ENCODE measurements around the gene MANF. TPM values are rescaled to one million over a fixed set of nuclear protein-coding genes. Genes with fewer than 3 reads are reported as not detected.

The MANF gene
- total and polyA plus RNA-seq, 2 of the 13 experiments (the other 11 are each of a cell fraction or from before 2014, with no cell fraction given), result 55.4 to 269 TPM

DNA sequence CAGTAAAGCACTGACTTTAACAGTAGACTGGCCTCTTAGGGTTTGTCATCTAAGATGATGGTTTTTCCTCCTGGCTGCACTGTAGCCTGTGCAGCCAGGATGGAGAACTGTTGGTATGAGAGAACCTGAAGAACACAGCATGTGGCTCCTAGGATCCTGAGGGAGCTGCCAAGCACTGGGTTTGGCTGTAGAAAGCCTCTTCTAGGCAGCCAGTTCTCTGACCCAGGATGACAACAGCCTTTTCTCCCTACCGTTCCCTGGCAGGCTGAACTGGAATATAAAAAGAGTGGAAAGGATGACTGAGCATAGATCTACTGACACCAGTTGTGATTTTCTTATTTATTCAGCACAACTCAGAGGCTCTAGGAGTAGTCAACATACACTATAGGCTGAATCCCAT is 34.3 kb upstream of the MANF start (continued):
- TF ChIP-seq, protein P1, sequence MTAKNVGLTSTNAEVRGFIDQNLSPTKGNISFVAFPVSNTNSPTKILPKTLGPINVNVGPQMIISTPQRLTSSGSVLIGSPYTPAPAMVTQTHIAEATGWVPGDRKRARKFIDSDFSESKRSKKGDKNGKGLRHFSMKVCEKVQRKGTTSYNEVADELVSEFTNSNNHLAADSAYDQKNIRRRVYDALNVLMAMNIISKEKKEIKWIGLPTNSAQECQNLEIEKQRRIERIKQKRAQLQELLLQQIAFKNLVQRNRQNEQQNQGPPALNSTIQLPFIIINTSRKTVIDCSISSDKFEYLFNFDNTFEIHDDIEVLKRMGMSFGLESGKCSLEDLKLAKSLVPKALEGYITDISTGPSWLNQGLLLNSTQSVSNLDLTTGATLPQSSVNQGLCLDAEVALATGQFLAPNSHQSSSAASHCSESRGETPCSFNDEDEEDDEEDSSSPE (CRISPR knock-in tag; IDR thresholded peaks at IDR 0.05), result no peak

DNA sequence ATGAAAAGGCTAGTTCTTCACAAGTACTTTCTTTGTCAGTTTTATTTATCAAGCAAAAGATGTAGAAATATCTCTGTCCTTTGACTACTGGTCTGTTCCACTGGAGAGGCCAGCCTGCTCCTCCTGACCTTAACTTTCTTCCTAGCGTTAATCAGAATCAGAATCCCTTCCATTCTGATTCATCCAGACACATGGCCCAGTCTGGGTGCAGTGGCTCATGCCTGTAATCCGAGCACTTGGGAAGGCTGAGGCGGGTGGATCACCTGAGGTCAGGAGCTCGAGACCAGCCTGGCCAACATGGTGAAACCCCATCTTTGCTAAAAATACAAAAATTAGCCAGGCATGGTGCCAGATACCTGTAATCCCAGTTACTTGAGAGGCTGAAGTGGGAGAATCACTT is 32.0 kb upstream of the MANF start:
- DNase-seq (ENCODE audit: low spot score) (no peak), ATAC-seq (no peak), FAIRE-seq (no peak)
- Histone ChIP-seq H3K9me3 (ENCODE audit: low read length) (no peaks in the 10 kb centered on the region), H3K27me3 (ENCODE audit: control insufficient read depth in 1 of 2, insufficient read depth in 2 of 2, low read length in 2 of 2) (no peaks in the 10 kb centered on the region), H4K20me1 (ENCODE audit: insufficient read depth, low read length) (no peaks in the 10 kb centered on the region), H3K4me2 (ENCODE audit: low read depth, low read length) (no peak overlapping the region), H3K4me1 (ENCODE audit: insufficient read depth, low read length) (no peaks in the 10 kb centered on the region), H3K79me2 (ENCODE audit: insufficient read depth, low read length) (no peaks in the 10 kb centered on the region), H2AFZ (ENCODE audit: low read length) (no peak overlapping the region), H3K36me3 (replicated peaks in 1 of 2; ENCODE audit: control insufficient read depth in 1 of 2, insufficient read depth in 2 of 2, low read length in 2 of 2) (no peaks in the 10 kb centered on the region), H3K9ac (ENCODE audit: insufficient read depth, low read depth, low read length) (no peak overlapping the region), H3K27ac (ENCODE audit: extremely low read length, insufficient read depth, low read length) (no peak overlapping the region), H3K4me3 (replicated peaks in 1 of 3; ENCODE audit: insufficient read depth in 1 of 3, low read depth in 2 of 3, low read length in 3 of 3) (no peak overlapping the region)
- TF ChIP-seq ZNF260 (CRISPR knock-in tag; IDR thresholded peaks at IDR 0.05; ENCODE audit: borderline replicate concordance, low read depth) (no peak), KAT7 (CRISPR knock-in tag; IDR thresholded peaks at IDR 0.05; ENCODE audit: borderline replicate concordance) (no peak), ZIK1 (CRISPR knock-in tag; IDR thresholded peaks at IDR 0.05; ENCODE audit: borderline replicate concordance, low read depth) (no peak), HMG20A (CRISPR knock-in tag; IDR thresholded peaks at IDR 0.05; ENCODE audit: borderline replicate concordance) (no peak), ZNF557 (CRISPR knock-in tag; IDR thresholded peaks at IDR 0.05) (no peak)
- TF ChIP-seq, protein P2, sequence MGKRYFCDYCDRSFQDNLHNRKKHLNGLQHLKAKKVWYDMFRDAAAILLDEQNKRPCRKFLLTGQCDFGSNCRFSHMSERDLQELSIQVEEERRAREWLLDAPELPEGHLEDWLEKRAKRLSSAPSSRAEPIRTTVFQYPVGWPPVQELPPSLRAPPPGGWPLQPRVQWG (CRISPR knock-in tag; IDR thresholded peaks at IDR 0.05; ENCODE audit: borderline replicate concordance, low read depth), result no peak
- TF ChIP-seq, protein P3, sequence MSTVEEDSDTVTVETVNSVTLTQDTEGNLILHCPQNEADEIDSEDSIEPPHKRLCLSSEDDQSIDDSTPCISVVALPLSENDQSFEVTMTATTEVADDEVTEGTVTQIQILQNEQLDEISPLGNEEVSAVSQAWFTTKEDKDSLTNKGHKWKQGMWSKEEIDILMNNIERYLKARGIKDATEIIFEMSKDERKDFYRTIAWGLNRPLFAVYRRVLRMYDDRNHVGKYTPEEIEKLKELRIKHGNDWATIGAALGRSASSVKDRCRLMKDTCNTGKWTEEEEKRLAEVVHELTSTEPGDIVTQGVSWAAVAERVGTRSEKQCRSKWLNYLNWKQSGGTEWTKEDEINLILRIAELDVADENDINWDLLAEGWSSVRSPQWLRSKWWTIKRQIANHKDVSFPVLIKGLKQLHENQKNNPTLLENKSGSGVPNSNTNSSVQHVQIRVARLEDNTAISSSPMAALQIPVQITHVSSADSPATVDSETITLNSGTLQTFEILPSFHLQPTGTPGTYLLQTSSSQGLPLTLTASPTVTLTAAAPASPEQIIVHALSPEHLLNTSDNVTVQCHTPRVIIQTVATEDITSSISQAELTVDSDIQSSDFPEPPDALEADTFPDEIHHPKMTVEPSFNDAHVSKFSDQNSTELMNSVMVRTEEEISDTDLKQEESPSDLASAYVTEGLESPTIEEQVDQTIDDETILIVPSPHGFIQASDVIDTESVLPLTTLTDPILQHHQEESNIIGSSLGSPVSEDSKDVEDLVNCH (CRISPR knock-in tag; IDR thresholded peaks at IDR 0.05), result no peak
- POLR2A ChIA-PET, result no interaction called here
- CTCF ChIA-PET (ENCODE audit: low intra/inter-chr PET ratio, low total read pairs), result no interaction called here
- BruUV-seq (replicated peaks), result no TSS peak
- 16% methylated on average over 3 of the region's 4 CpGs for WGBS (ENCODE audit: low lambda C conversion rate)
- intact Hi-C loops (cut with micrococcal nuclease; ENCODE audit: unreplicated experiment), result no loop called here
- in situ Hi-C loops (cut with HindIII; ENCODE audit: extremely low pct_ligation_motif_present, low pct_unique_long_range_greater_than_20kb), result no loop called here

All from HepG2 (cell line).